ENCODE data around the gene HIVEP3.

DNA sequence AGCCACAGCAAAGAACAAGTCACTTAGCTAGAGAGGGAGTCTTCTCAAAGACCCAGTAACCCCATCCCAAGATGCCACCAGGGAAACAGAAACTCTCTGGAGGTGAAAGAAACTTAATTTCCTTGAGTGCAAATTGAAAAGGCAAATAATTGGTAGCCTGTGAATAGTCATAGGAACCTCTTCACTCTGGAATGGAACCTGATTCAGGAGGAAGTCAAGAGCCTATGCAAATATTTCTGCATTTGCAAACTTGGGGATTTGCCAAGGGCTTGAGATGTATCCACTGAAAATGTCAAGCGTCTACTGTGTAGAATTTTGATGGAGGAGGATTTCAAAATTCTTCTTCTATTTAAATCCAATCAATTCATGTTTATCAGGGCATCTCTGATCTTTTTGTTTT, 5.7 kb downstream of the HIVEP3 start:
- TF ChIP-seq POLR2AphosphoS5 (IDR thresholded peaks at IDR 0.05; ENCODE audit: low read depth, low read length) (no peak), TAF1 (IDR thresholded peaks at IDR 0.05; ENCODE audit: borderline replicate concordance, insufficient read depth, low read length) (no peak)
